Stimulated activated CD8-positive, alpha-beta memory T cell treated with anti-CD3 and anti-CD28 coated beads, Interleukin-7, amount 100 ng/mL, for 4 hours (primary cell): ENCODE results near the gene MIOX.
A peak's percentile ranks its signal among the peaks of the same experiment; 100 is the strongest.

ENCODE experiments used
- DNase-seq, 2 donors: peaks; one replicate each; pipeline ENCODE4 v3.0.0-alpha.2; 2020; ENCODE audit warnings: low read depth in 2 of 2

Gene MIOX

DNA sequence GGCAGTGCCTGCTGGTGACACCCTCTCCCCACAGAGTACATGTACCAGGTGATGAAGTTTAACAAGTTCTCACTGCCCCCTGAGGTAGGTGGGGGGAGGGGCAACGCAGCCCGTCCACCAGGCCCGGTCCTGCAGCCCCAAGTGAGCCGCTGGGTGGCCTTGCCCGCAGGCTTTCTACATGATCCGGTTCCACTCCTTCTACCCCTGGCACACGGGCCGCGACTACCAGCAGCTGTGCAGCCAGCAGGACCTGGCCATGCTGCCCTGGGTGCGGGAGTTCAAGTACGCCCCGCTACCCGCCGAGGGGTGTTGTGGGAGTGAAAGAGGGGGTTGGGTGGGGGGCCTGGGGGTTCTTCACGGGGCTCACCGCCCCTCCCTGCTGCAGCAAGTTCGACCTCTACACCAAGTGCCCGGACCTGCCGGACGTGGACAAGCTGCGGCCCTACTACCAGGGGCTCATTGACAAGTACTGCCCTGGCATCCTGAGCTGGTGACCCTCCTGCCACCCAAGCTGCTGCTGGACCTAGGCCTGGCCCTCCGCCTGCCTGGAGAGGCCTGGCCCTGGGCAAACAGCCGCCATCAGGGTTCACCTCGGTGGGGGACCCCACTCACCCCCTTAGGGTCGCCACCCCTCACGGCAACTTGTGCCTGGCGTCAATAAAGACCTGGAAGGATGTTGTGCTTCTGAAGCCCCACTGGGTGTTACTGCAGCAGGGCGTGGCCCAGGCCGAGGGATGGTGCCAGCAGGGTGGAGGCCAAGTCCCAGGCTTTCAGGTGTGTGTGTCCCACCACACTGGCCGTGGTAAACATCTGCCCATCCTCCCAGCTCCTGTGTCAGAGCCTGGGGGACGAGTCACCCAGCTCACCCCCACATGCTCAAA is 2.9 kb downstream of the MIOX start:
- no peak for DNase-seq

DNA sequence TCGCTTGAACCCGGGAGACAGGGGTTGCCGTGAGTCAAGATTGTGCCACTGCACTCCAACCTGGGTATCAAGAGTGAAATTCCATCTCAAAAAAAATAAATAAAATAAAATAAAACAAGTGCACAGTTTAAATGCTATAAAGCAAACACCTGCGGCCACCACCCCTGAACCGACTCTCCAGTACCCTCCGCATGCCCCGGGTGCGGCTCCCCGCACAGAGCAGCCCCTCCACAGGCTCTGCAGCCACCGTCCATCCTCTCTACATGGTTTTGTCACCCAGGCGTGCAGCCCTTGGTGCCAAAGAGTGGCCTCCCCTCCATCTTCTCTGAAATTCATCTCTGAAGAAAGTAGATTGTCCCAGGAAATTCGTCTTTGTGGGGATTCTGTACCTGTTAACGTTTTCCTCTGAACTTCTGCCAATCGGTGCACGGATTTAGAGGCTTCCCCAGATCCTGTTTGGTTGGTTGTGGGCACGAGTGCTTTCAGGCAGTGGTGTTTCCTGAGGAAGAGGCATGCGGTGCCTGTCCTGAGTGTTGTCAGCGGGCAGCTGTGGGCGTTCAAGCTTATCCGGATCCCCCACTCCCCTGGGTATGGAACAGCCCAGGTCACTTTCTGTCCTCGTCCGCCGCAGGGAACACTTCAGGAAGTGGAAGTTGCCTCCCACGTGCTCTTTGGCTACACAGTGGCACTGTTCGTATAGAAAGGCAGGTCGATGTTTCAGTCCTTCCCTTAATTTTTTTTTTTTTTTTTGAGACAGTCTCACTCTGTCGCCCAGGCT is 4.1 kb downstream of the MIOX start:
- no peak for DNase-seq

DNA sequence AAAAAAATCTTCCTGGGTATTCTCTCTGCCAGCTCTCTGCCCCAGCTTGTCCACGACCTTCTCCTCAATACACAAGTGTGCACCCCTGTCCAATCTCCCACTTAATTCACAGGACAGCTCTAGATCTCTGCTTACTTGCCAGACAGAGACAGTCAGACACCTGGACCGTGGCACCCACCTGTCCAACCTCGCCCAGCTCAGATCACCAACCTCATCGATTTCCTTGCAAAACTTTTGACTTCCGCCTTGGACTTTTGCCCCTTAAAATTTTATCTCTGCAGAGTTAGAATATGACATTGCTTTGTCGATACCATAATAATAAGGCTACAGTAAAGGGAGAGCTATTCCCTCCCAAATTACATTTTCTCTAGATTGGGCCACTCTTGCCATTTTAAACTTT is 10.4 kb downstream of the MIOX start:
- DNase-seq: no peak

DNA sequence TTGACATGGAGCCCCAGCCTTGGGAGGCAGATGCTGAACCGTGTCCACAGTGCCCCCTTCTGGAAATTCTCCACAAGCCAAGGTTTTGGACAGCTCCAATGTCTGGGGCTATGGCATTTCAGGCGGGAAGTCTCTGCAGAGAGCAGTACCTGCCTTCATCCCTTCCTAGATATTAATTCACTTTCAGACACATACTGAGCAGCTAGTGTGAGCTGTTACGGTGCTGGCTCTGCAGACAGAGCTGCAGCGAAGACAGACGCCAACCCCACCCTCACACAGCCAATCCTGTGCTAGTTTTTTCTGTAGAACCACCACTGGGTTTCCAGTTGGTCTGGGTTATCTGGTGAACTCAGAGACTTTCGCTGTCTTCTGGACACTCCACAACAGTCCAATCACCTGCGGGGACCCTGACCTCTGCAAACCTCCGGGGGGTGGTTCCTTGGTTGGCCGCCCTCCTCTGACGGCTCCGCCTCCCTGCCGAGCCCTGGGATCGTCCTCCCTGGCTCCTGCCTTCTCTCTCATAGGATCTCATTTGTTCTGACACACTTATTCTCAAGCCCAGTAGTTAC is 11.7 kb downstream of the MIOX start:
- DNase-seq: peak; percentile 37 to 62

DNA sequence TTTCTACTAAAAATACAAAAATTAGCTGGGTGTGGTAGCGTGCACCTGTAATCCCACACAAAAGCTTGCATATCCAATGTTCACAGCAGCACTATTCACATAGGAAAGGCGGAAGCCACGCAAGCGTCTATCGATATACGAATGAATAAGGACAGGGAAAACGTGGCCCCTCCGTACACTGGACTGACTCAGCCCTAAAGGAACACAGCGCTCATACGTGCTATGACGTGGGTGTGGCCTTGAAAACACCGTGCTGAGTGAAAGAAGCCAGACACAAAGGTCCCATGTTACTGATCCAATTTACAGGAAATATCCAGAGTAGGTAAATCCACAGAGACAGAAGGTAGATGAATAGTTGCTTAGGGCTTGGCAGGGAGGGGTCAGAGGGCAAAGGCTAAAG is 13.8 kb downstream of the MIOX start:
- DNase-seq: no peak

DNA sequence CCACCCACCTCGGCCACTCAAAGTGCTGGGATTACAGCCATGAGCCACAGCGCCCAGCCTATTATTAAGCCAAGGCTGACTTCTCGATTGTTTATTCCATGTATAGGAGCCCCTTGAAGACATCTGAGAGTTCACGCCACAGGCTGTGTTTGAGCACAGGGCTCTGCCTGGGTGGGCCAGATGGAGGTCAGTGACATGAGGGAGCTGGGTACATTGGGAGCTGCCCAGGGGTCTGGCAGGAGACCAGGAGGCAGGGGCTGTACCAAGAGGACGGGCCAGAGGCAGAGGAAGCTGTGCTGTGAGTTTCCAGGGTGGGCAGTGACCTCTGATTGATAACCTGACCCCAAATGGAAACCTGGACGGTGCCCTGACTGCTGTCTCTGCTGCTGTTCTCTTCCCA is 15.4 kb downstream of the MIOX start:
- no peak for DNase-seq

DNA sequence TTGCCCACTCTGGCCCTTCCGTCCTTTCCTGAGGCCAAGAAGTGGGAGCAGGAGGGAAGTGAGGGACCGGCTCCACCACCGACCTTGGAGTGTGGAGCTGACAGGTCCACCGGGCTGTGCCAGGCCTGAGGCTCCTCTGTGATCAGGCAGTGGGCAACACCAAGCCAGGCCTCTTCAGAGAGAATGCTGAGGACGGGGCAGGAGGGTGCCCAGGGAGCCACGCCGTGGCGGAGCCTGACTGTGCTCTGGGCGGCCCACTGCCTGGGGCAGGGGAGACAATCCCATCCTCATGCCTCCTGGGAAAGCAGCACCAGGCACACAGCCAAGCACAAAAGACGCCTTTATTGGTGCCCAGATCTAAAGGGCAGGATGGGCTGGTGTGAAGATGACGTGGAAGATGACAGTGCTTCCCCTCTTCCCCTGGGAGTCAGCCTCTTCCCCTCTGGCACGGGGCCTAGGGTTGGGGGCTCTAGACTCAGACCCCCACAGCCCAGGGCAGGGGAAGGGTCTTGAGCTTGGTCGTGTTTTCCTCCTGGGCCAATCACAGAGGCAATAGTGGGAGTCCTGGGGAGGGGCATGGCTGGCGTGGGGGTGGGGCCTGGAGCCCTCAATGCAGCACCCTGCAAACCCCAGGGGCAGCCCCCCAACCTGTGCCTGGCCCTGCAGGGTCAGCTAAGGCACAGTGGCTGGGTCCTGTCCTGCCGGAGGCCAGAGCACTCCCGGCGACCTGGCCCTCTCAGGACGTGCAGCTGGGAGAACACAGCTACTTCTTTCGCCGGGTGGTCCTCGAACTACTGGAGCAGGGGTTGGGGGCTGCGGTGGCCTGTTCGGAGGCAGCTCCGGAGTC is 16.2 kb downstream of the MIOX start:
- DNase-seq: no peak

DNA sequence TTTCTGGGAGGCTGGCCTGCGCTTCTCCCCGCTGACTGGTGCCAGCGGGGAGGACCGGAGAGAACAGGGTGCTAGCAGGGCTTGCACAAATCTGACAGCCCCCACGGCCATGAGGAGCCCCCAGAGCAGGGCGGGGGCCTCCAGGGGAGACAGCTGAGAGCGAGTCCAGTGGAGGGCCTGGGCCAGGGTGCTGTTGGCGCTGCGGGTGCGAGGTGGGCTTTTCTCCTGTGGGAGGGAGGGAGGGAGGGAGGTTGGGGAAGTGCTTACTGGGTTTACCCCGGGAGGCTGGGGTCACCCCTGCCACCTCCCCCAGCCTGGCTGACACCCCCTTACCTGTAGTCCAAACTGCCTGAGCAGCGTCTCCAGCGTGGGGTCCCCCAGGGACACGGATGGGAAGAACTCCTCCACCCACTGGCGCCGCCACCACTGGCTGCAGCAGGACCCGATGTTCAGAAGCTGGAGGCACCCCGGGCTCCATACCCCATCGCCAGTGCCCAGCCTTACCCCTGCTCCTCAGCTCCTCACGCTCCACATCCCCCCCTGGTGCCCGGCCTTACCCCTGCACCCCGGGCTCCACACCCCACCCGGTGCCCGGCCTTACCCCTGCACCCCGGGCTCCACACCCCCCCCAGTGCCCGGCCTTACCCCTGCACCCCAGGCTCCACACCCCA is 17.0 kb downstream of the MIOX start:
- DNase-seq: no peak

DNA sequence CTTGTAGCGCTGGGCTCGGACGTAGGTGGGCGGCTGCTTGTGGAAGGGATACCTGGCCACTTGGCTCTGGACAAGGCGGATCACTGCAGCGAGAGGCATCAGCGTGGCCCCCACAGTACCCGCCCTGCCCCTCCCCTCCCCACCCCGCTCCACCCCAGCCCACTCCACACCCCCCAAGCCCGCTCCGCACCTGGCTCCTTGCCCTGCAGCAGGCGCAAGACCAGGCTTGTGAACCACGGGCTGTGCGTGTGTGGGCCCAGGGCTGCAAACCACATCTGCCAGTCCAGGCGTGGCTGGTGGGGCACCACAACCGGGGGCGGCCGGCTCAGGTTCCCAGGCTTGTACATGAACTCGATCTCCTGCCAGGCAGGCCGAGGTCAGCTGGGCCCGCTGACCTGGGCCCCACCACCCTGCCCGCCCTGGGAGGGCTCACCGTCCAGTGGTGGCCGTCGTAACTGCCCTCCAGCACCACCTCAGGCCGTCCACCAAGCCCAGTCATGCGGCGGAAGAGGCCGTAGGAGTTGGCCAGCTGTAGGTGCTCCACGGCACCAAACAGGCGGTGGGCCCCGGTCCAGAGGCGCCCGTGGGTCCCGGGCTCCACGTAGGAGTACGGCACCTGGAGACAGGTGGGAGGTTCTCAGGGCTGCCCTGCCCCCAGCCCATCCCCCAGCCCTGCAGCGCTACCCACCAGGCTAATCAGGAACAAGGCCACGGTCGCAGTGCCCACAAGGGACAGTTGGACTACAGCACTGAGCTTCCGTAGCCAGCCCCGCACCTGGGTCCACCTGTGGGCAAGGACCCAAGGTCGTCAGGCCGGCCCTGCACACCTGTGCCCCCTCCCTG is 17.9 kb downstream of the MIOX start:
- DNase-seq: no peak

DNA sequence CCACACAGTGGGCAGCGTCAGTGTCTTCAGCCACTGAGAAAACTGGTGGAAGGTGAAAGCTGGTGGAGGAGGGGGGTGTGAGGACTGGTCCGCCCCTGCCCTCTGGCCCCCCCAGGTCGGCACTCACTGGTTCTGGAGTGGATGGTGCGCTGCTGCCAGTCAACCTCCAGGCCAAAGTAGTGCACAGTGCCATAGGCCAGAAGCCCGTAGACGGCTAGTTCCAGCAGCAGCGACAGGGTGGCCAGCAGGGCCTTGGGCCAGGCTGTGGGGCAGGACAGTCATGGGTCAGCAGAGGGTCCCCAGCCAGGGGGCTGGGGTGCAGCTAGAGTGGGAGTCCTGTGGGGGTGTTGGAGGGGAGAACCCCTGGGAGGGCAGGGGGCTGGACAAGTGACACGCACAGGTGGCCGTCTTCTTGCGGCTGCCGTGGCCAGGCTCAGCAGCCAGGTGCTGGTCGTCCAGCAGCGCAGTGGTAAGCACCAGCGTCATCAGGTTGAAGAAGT is 18.7 kb downstream of the MIOX start:
- DNase-seq: no peak

DNA sequence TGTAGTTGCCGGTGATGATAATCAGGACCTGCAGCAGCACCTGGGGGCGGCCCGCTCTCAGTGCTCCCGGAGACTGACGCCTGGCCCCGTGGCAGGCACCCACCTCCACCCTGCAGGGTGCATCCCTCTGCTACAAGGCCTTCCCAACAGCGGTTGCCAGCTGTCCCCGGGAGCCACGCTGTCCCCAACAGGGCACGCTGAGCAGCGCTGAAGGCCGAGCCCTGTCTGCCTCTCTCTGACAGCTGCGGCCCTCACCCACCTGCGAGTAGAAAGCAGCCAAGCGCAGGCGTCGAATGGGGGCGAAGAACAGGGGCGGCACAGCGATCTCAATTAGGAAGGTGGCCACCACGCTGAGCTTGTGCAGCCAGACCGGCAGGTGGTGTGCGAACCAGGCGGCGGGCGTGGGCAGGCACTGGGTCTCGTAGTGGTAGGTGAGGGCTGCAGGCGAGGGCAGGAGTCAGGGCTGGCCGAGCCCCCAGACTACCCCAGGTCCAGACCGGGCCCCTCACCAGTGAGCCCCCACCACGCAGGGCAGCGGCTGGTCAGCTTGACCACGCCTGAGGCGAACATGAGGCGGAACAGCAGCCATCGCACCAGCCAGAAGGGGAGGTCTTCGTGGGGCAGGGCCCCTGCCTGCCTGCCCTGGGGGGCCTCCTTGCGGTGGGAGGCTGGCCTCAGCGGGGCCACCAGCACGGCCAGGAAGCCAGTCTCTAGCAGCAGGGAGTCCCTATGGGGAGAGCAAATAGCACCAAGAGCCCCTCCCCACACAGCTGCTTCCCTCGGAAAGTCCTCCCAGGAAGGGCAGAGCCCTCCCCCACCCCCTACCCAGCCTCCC is 19.3 kb downstream of the MIOX start:
- no peak for DNase-seq

DNA sequence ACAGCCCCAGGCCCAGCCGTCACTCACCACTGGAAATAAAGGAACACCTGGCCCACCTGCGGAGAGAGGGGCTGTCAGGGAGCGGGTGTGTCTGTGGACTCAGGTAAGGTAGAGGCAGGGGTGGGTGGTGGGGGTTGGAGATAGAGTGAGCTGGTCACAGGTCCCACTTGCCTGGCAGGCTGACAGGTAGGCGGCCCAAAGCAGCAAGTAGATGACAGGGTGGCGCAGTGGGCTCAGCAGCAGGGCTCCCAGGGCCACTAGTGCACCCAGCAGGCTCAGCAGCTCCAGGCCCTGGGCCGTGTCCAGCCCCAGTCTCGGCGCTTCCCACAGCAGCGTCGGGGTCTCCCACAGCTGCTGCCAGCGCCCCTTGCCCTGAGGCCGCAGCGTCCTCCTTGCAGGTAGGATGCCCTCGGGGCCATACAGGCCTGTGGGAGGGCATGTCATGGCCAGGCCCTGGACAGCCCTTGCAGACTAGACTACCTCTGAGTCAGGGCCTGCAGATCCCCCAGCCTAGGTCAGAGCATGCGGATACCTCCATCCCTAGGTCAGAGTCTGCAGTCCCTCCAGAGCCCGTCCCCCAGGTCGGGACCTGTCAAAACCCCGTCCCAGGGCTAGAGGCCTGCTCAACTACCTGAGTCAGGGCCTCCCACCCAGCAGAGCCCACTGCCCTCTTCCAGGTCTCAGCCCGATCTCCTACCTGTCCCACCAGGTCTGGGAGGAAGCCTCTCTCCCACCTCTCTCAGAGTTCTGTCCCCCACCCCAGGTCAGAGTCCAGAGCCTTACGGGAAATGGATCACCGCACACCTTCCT is 20.2 kb downstream of the MIOX start:
- no peak for DNase-seq

DNA sequence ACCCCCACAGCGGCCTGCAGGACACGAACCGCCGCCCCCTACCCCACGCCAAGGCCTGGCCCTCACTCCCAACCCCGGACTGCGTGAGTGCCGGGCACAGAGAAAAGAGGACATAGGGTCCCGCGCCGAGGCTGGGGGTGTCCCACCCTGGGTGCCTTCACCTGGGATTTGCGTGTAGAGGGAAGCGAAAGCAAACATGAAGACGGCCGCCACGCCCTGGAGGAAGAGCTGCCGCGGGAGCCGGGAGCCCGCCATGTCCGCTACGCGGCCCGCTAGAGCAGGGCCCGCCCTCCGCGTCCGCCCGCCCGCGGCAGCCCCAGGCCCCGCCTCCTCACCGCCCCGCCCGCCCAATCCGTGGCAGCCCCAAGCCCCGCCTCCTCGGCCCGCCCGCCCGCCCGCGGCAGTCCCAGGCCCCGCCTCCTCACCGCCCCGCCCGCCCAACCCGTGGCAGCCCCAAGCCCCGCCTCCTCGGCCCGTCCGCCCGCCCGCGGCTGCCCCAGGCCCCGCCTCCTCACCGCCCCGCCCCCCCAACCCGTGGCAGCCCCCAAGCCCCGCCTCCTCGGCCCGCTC is 20.8 kb downstream of the MIOX start, which contains the start of gene LMF2:
TSS of gene LMF2 (minus strand) at position 282 of the 570 bp plus-strand sequence. CDS start at position 255, 27 bp downstream.
- DNase-seq: peak; percentile 83 to 90

DNA sequence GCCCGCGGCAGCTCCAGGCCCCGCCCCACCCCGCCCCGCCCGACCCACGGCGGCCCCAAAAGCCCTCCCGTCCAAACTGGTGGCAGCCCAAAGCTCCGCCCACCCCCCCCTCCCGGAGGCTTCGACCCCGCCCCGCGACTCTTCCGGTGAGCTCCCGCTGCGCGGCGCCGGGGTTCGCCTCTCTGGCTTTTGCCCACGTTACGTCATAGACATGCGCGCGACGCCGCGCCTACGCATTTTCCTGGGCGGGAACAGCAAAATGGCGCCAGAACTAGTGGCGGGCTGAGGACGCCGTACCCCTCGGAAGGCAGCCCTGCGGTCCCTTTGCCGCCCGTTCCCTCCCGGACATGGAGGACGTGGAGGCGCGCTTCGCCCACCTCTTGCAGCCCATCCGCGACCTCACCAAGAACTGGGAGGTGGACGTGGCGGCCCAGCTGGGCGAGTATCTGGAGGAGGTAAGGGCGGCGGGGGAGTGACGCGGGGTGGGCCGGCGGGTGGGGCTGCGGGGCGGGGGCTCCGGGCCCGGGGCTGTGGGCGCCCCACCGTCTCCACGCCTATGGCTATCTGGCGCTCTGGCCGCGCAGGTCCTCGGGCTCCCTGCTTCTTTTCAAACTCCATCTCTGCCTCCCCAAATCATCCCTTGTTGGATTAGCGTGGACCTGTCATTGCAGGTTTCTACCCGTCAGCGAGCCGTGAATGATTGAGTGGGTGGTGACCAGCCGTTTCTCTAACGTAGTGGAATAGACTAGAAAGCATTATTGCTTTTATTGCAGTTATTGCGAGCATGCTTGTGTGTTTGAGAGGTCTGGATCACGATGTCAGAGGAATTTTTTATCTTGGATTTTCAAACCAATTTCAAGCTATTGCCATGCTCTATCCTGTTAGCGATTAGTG is 21.6 kb downstream of the MIOX start, which contains the start of gene NCAPH2:
TSS of gene NCAPH2 (plus strand) at position 234 of the 894 bp plus-strand sequence. CDS start at position 348, 114 bp downstream.
- peak; percentile 96 for DNase-seq

DNA sequence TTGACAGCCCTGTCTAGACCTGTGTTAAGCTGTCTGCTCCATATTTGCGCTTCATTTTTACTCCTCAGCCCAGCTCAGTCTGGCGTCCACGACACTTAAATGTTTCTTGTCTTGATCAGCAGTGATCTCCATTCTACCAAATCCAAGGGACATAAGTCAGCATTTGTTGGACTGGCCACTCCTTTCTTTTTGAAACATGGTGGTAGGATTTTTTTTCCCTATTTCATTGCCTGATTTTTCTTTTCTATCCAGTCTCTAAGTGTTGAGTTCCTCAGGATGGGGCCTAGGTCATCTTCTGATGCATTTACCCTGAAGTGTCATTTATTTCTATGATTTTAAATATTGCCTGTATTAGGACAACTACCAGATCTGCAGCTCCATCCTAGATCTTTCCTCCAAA is 22.2 kb downstream of the MIOX start:
- DNase-seq: no peak

DNA sequence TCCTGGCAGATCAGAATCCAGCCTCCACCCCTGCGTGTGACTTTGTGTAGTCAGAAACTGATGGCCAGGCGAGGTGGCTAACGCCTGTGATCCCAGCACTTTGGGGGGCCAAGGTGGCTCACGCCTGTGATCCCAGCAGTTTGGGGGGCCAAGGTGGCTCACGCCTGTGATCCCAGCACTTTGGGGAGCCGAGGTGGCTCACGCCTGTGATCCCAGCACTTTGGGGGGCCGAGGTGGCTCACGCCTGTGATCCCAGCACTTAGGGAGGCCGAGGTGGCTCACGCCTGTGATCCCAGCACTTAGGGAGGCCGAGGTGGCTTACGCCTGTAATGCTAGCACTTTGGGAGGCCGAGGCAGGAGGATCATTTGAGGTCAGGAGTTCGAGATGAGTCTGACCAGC is 26.5 kb downstream of the MIOX start:
- DNase-seq: no peak

DNA sequence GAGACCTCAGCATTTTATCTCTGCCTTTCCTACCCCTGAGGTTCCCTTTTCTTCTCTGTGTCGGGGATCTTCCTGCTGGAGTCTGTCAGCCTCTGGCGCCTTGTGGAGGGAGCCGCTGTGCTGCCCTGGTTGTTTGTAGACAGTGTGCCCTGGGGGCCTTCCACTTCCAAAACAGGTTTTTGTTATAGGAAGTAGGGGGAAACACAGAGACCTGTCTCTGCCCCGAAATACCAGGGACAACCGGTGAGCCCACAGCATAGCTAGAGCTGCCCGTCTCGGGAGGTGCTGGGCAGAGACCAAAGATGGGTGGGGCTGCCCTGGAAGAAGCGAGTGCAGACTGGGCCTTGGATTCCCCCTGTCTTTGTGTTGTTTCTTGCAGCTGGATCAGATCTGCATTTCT is 29.4 kb downstream of the MIOX start:
- DNase-seq: no peak
